Measurements from ENCODE around the gene MCTP2. TPM values are rescaled to one million over a fixed set of nuclear protein-coding genes. Genes with fewer than 3 reads are reported as not detected.

The MCTP2 gene
- total RNA-seq, 1 experiment from 2014 or later, result 1.3 TPM

DNA sequence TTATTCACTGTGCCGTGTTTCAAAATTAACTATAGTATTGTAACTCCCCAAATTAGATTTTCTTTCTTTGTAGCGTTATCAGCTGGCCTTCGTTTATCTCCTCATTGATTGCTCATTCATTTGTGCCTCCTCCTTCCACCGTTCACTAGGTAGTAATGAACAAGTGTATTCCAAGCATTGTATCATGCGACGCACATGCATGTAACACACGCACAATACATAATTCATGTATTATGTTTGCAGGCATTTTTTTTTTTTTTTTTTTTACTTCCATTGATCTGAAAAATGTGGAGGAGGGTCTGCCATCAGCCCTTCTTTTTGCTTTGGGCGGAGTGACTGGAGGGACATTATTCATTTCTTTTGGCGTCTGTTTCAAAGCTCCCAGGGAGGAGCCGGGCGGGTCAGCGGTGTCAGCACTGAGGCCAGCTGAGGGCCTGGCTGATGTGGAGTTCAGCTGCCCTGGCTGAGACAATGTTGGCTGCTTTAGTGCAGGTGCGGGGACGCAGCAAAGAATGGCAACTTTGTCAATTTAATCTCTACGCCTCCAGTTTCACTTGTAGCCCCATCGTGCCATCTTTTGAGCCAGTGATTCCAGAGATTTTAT is 107.0 kb downstream of the MCTP2 start:
- no peak for DNase-seq
- no peak overlapping the region for H3K9ac ChIP-seq (ENCODE audit: extremely low read depth, insufficient read length, low read length)
- H4K5ac ChIP-seq (ENCODE audit: insufficient read length, low read depth, low read length), result no peak overlapping the region
- no peak overlapping the region for H4K8ac ChIP-seq (replicated peaks; ENCODE audit: insufficient read length, low read depth, low read length)
- no peaks in the 10 kb centered on the region for H3K27me3 ChIP-seq (ENCODE audit: insufficient read depth, low read length)
- no peak overlapping the region for H2BK5ac ChIP-seq (ENCODE audit: insufficient read length, low read length)
- H3T11ph ChIP-seq (ENCODE audit: low read length), result no peak overlapping the region
- no peak overlapping the region for H3K4me3 Mint-ChIP-seq
- H2BK12ac ChIP-seq (ENCODE audit: insufficient read length, low read depth, low read length), result no peak overlapping the region
- TF ChIP-seq, protein P1, sequence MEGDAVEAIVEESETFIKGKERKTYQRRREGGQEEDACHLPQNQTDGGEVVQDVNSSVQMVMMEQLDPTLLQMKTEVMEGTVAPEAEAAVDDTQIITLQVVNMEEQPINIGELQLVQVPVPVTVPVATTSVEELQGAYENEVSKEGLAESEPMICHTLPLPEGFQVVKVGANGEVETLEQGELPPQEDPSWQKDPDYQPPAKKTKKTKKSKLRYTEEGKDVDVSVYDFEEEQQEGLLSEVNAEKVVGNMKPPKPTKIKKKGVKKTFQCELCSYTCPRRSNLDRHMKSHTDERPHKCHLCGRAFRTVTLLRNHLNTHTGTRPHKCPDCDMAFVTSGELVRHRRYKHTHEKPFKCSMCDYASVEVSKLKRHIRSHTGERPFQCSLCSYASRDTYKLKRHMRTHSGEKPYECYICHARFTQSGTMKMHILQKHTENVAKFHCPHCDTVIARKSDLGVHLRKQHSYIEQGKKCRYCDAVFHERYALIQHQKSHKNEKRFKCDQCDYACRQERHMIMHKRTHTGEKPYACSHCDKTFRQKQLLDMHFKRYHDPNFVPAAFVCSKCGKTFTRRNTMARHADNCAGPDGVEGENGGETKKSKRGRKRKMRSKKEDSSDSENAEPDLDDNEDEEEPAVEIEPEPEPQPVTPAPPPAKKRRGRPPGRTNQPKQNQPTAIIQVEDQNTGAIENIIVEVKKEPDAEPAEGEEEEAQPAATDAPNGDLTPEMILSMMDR (conservative IDR thresholded peaks at IDR 0.05), result no peak
- H3K27ac ChIP-seq (ENCODE audit: insufficient read length, low read depth, low read length), result no peak overlapping the region
- no peak overlapping the region for H2AK5ac ChIP-seq (ENCODE audit: insufficient read length, low read length)
- no CpG with 5 or more reads among the region's 16 CpGs for WGBS (ENCODE audit: extremely low coverage, insufficient read length, low lambda C conversion rate)
- no peak overlapping the region for H3K18ac ChIP-seq (ENCODE audit: insufficient read length, low read depth, low read length)
- no peaks in the 10 kb centered on the region for H3K9me3 Mint-ChIP-seq
- no peak overlapping the region for H3K27ac Mint-ChIP-seq
- no peaks in the 10 kb centered on the region for H3K23me2 ChIP-seq (ENCODE audit: insufficient read length, low read depth, low read length, poor library complexity, severe bottlenecking)
- no peak overlapping the region for H3K4ac ChIP-seq (ENCODE audit: low read depth, low read length)
- H3K79me1 ChIP-seq (ENCODE audit: insufficient read depth, low read depth, low read length, poor library complexity, severe bottlenecking), result no peaks in the 10 kb centered on the region
- H2AFZ ChIP-seq (ENCODE audit: low read length), result no peak overlapping the region
- no peak overlapping the region for H3K56ac ChIP-seq (ENCODE audit: insufficient read length, low read depth, low read length)
- H3K4me2 ChIP-seq (ENCODE audit: insufficient read depth, insufficient read length, low read length), result no peak overlapping the region
- no peak overlapping the region for H2BK20ac ChIP-seq (ENCODE audit: low read depth, low read length, poor library complexity, severe bottlenecking)
- no peak overlapping the region for H3K23ac ChIP-seq (ENCODE audit: insufficient read length, low read depth, low read length)
- no peaks in the 10 kb centered on the region for H4K20me1 ChIP-seq (ENCODE audit: control insufficient read depth, insufficient read depth, insufficient read length)
- H2BK15ac ChIP-seq (ENCODE audit: low read depth, low read length), result no peak overlapping the region
- H3K9me3 ChIP-seq (ENCODE audit: control insufficient read depth, low read depth, low read length), result no peaks in the 10 kb centered on the region
- no peak overlapping the region for H4K91ac ChIP-seq (ENCODE audit: insufficient read length, low read depth, low read length)
- no peaks in the 10 kb centered on the region for H3K36me3 Mint-ChIP-seq (ENCODE audit: insufficient read depth in 1 of 3, low read depth in 3 of 3)
- H3K4me1 ChIP-seq (ENCODE audit: insufficient read depth, low read length), result 0 out of 2 replicates have a peak, but pooled peaks cover 3% of the 10 kb centered on the region
- H2BK120ac ChIP-seq (ENCODE audit: low read depth, low read length, poor library complexity, severe bottlenecking), result no peak overlapping the region
- H3K27me3 Mint-ChIP-seq (ENCODE audit: low read depth), result no peaks in the 10 kb centered on the region
- H3K14ac ChIP-seq (ENCODE audit: insufficient read depth, low read length), result no peak overlapping the region
- peaks cover 0 to 11% of the 10 kb centered on the region in 2 experiments for H3K4me1 Mint-ChIP-seq
- H3K79me2 ChIP-seq (ENCODE audit: insufficient read depth, low read length), result no peaks in the 10 kb centered on the region

Data from H9 (cell line).